ENCODE data around the gene LCOR.
A peak's percentile ranks its signal among the peaks of the same experiment; 100 is the strongest.
"Not testable (repeated sequence)": the region's sequence is repeated elsewhere in the genome, so short reads cannot be mapped to it uniquely, and the experiment has no call there.

Gene LCOR

DNA sequence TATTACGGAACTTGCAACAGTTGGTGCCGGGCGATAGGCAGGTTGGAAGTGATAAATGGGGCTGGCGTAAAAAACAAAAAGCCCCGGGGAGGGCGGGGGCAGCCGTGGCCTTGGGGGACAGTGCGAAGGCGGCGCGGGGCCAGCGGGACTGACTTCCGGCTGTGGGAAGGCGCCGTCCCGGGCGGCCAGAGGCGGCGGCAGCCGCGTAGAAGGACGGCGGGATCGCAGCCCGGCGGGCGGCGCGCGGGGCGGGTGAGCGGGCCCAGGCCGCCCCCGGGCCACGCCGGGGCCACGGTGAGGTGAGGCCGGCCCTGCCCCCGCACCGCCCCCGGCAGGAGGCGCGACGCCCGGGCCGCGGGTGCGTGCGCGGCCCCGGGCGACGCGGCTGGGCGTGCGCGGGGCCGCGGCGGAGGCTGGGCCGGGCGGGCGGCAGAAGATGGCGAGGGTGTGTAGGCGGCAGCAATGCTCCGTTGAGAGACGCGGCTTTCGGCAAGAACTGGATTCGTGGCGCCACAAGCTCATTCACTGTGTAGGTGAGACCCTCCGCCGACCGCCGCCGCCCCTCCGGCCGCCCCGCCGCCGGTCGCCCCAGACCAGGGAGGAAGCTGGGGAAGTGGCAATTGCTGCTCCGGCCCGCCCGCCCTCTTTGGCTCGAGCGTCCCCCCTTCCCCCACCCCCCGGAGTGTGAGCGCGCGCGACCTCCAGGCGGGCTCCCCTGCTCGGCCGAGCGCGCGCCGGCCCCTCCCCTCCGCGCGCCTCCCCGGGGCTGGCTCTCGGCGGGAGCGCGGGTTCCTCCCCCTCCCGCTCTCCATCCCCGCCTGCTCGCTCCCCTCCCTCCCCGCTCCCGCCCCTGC is at the start of gene LCOR:
Gene LCOR (plus strand): TSS at position 432 of the 854 bp plus-strand sequence. CDS start 116,760 bp downstream, outside the sequence.
- H3K27me3 Mint-ChIP-seq: no peaks in the 10 kb centered on the region
- peak within 1 kb of the TSS; percentile 95 for H3K27ac Mint-ChIP-seq (ENCODE audit: low read depth)
- DNase-seq (ENCODE audit: low spot score in 2 of 2): peak; percentile 70 to 75
- H3K4me1 Mint-ChIP-seq: peaks cover 46% of the 10 kb centered on the region
- peaks cover 9% of the 10 kb centered on the region for H3K36me3 Mint-ChIP-seq (ENCODE audit: insufficient read depth)
- H3K9me3 Mint-ChIP-seq: no peaks in the 10 kb centered on the region
- ATAC-seq (replicated peaks; ENCODE audit: extremely low read depth, poor library complexity, severe bottlenecking): peak; percentile 76
- H3K4me3 Mint-ChIP-seq: peak within 1 kb of the TSS; percentile 92

DNA sequence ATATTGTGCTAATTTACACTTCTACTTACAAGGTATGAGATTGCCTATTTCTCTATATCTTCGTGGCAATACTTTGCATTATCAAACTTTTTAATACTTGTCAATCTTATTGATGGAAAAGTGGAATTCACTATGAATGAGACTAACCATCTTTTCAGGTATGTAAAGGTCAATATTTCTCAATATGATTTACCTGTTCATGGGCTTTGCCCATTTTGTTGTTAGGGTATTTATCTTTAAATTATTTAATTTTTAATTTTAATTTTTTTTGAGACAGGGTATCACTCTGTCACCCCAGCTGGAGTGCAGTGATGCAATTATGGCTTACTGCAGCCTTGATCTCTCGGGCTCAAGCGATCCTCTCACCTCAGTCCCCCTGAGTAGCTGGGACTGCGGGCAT is 47.8 kb upstream of the LCOR start:
- no peak overlapping the region for H3K4me3 Mint-ChIP-seq
- no peaks in the 10 kb centered on the region for H3K36me3 Mint-ChIP-seq (ENCODE audit: insufficient read depth)
- H3K27me3 Mint-ChIP-seq: peaks cover 12% of the 10 kb centered on the region
- H3K4me1 Mint-ChIP-seq: no peaks in the 10 kb centered on the region
- H3K27ac Mint-ChIP-seq (ENCODE audit: low read depth): no peak overlapping the region
- H3K9me3 Mint-ChIP-seq: no peaks in the 10 kb centered on the region
- DNase-seq (ENCODE audit: low spot score in 2 of 2) (no peak), ATAC-seq (replicated peaks; ENCODE audit: extremely low read depth, poor library complexity, severe bottlenecking) (no peak)

DNA sequence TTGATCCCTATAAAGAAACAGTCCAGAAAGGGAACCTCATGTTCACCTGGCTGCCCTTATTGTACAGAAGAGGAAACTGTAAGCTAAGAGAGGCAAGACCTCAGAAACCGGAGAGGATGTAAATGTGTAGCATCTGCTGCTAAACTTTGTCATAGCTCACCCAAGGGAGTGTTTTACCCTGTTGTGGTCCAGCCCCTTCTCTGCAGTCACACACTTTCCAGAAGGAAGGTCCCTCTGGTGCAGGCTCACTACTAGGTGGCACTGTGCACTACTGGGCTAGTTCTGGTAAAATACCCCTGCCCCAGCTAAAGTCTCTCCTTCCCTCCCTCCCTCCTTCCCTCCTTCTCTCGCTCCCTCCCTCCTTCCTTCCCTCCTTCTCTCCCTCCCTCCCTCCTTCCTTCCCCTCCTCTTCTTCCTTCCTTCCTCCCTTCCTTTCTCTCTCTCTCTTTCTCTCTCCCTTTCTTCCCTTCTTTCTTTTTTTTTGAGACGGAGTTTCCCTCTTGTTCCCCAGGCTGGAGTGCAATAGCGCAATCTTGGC is 42.5 kb upstream of the LCOR start:
- no peak overlapping the region for H3K4me3 Mint-ChIP-seq
- no peaks in the 10 kb centered on the region for H3K4me1 Mint-ChIP-seq

DNA sequence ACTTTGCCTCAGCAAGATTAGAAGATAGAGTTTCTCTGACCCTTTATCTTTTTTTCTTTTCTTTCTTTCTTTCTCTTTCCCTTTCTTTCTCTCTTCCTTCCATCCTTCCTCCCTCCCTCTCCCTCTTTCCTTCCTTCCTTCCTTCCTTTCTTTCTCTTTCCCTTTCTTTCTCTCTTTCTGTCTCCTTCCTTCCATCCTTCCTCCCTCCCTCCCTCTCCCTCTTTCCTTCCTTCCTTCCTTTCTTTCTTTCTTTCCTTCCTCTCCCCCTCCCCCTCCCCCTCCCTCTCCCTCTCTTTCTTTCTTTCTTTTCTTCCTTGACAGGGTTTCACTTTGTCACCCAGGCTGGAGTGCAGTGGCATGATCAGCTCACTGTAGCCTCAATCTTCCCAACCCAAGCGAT is 40.2 kb upstream of the LCOR start:
- Mint-ChIP-seq H3K4me3 (no peak overlapping the region), H3K36me3 (ENCODE audit: insufficient read depth) (peaks cover 2% of the 10 kb centered on the region), H3K27me3 (peaks cover 34% of the 10 kb centered on the region), H3K9me3 (no peaks in the 10 kb centered on the region), H3K4me1 (no peaks in the 10 kb centered on the region), H3K27ac (ENCODE audit: low read depth) (no peak overlapping the region)
- no peak for ATAC-seq (replicated peaks; ENCODE audit: extremely low read depth, poor library complexity, severe bottlenecking)
- no peak for DNase-seq (ENCODE audit: low spot score in 2 of 2)

More for the DNA sequence above, 42.5 kb upstream of the LCOR start:
- peak; percentile 58 for ATAC-seq (replicated peaks; ENCODE audit: extremely low read depth, poor library complexity, severe bottlenecking)
- peaks cover 39% of the 10 kb centered on the region for H3K27me3 Mint-ChIP-seq
- H3K9me3 Mint-ChIP-seq: no peaks in the 10 kb centered on the region
- DNase-seq (ENCODE audit: low spot score in 2 of 2): no peak
- H3K27ac Mint-ChIP-seq (ENCODE audit: low read depth): no peak overlapping the region
- H3K36me3 Mint-ChIP-seq (ENCODE audit: insufficient read depth): peaks cover 2% of the 10 kb centered on the region

DNA sequence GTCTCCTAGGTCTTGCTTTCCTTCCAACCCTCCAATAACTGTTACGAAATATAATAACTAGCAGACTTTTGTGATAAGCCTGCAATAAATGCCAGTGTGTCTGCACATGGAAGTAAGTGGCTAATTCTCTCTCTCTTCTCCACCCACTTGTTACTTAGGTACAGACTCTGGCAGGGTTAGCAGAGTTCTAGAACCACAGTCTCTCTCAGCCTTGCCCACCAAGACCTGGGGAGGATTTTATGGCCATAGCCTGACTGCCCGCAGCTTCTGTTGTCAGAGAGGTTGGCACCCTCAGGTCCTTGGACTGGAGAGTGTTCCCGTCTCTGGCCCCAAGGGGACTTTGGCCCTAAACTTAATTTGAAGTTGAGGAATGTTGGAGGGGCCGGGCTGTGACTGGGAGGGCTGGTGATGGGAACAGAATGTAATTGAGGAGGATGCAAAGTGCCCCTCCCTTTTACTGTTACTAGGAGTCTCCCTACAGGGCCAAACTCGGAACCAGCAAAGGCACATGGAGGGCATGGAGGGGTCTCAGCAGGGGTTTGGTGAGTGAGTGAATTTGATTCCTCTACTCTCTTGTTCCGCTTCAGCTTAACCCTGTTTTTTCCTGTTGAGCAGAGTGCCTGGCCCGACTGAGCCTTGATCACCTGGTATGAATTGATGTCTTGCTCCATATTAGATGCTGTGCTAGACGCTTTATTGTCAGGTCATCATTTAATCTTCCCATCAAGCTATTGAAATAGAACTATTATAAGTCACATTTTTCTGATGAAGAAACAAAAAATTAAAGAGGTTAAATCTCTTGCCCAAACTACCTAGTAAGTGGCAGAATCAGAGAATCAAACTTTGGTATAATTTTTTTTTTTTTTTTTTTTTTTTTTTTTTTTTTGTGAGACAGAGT is 37.0 kb upstream of the LCOR start:
- DNase-seq (ENCODE audit: low spot score in 2 of 2) (no peak), ATAC-seq (replicated peaks; ENCODE audit: extremely low read depth, poor library complexity, severe bottlenecking) (no peak)
- H3K9me3 Mint-ChIP-seq: no peaks in the 10 kb centered on the region
- no peak overlapping the region for H3K27ac Mint-ChIP-seq (ENCODE audit: low read depth)
- no peak overlapping the region for H3K4me3 Mint-ChIP-seq
- no peaks in the 10 kb centered on the region for H3K36me3 Mint-ChIP-seq (ENCODE audit: insufficient read depth)
- peaks cover 28% of the 10 kb centered on the region for H3K27me3 Mint-ChIP-seq
- H3K4me1 Mint-ChIP-seq: no peaks in the 10 kb centered on the region

DNA sequence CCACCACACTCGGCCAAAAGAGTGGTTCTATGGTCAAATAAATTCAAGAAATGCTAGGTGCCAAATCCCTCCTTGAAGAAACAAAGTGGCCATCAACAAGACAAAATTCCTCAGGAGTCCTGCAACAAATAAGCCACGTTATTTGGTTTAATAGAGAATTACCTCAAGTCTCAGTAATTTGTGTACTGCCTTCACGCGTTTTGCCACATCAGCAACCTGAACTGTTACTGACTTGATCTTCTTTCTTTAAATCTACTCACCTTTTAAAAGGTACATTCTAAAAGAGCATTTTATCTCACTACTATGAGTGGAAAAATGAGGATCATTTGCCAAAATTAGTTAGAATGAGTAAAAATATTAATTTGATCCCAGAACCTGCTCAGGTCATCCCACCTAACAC is 34.6 kb upstream of the LCOR start:
- Mint-ChIP-seq H3K4me3 (no peak overlapping the region), H3K36me3 (ENCODE audit: insufficient read depth) (no peaks in the 10 kb centered on the region), H3K27ac (ENCODE audit: low read depth) (no peak overlapping the region), H3K9me3 (no peaks in the 10 kb centered on the region), H3K27me3 (peaks cover 10% of the 10 kb centered on the region), H3K4me1 (no peaks in the 10 kb centered on the region)
- DNase-seq (ENCODE audit: low spot score in 2 of 2): no peak
- no peak for ATAC-seq (replicated peaks; ENCODE audit: extremely low read depth, poor library complexity, severe bottlenecking)

DNA sequence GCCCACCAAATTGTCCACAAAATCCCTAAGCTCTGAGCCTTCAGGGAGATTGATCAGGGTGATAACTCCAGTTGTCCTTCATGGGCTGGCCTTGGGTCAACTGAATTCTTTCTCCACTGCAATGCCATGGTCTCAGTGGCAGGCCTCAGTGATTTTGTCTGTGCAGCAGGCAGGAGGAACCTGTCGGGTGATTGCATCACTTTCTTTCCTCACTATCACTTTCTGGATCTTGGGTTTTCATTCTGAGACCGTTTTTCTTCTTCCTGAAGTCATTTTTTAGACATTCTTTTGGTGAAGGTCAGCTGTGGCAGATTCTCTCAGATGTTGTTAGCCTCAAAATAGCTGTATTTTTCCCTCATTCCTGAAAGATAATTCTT is 28.8 kb upstream of the LCOR start:
- Mint-ChIP-seq H3K4me3 (no peak overlapping the region), H3K9me3 (no peaks in the 10 kb centered on the region), H3K27me3 (peaks cover 23% of the 10 kb centered on the region), H3K36me3 (ENCODE audit: insufficient read depth) (no peaks in the 10 kb centered on the region), H3K4me1 (no peaks in the 10 kb centered on the region), H3K27ac (ENCODE audit: low read depth) (no peak overlapping the region)
- ATAC-seq (replicated peaks; ENCODE audit: extremely low read depth, poor library complexity, severe bottlenecking) (no peak), DNase-seq (ENCODE audit: low spot score in 2 of 2) (no peak)

DNA sequence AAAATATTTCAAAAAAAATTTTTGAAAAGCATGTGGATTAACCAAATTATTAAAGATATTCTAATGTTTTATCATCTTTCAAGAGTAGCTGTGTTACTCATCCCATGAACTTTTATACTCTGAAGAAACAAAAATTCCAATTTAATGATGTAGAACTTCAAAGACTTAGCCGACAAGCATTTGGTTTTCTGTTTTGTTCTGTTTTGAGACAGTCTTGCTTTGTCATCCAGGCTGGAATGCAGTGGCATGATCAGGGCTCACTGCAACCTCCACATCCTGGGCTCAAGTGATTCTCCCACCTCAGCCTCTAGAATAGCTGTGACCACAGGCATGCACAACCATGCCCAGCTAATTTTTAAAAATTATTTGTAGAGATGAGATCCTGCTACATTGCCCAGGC is 17.8 kb upstream of the LCOR start:
- DNase-seq (ENCODE audit: low spot score in 2 of 2): no peak
- no peak for ATAC-seq (replicated peaks; ENCODE audit: extremely low read depth, poor library complexity, severe bottlenecking)
- H3K27ac Mint-ChIP-seq (ENCODE audit: low read depth): no peak overlapping the region
- H3K36me3 Mint-ChIP-seq (ENCODE audit: insufficient read depth): no peaks in the 10 kb centered on the region
- H3K27me3 Mint-ChIP-seq: peaks cover 38% of the 10 kb centered on the region
- no peak overlapping the region for H3K4me3 Mint-ChIP-seq
- H3K4me1 Mint-ChIP-seq: no peaks in the 10 kb centered on the region
- no peaks in the 10 kb centered on the region for H3K9me3 Mint-ChIP-seq

DNA sequence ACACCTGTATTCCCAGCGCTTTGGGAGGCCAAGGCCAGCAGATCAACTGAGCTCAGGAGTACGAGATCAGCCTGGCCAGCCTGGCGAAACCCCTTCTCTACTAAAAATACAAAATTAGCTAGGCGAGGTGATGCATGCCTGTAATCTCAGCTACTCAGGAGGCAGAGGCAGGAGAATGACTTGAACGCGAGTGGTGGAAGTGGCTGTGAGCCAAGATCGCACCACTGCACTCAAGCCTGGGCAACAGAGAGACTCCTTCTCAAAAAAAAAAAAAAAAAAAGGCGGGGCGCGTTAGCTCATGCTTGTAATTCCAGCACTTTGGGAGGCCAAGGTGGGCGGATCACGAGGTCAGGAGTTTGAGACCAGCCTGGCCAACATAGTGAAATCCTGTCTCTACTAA is 13.1 kb upstream of the LCOR start:
- DNase-seq (ENCODE audit: low spot score in 2 of 2); H3K27me3 Mint-ChIP-seq; H3K27ac Mint-ChIP-seq (ENCODE audit: low read depth); H3K4me3 Mint-ChIP-seq; H3K9me3 Mint-ChIP-seq; H3K4me1 Mint-ChIP-seq; H3K36me3 Mint-ChIP-seq (ENCODE audit: insufficient read depth); ATAC-seq (replicated peaks; ENCODE audit: extremely low read depth, poor library complexity, severe bottlenecking): not testable (repeated sequence)

DNA sequence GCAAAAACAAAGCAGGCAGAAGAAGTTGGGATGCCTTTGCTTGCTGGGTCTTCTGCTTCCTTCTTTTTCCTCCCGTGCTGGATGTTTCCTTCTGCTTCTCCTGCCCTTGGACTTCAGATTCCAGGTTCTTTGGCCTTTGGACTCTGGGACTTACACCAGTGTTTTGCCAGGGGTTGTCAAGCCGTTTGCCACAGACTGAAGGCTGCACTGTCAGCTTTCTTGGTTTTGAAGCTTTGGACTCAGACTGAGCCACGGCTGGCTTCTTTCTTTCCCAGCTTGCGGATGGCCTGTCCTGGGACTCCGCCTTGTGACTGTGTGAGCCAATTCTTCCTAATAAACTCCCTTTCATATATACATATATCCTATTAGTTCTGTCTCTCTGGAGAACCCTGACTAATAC is 11.3 kb upstream of the LCOR start:
- no peaks in the 10 kb centered on the region for H3K27me3 Mint-ChIP-seq
- H3K4me1 Mint-ChIP-seq: no peaks in the 10 kb centered on the region
- DNase-seq (ENCODE audit: low spot score in 2 of 2) (no peak), ATAC-seq (replicated peaks; ENCODE audit: extremely low read depth, poor library complexity, severe bottlenecking) (no peak)
- no peaks in the 10 kb centered on the region for H3K9me3 Mint-ChIP-seq
- H3K27ac Mint-ChIP-seq (ENCODE audit: low read depth): no peak overlapping the region
- H3K4me3 Mint-ChIP-seq: no peak overlapping the region
- no peaks in the 10 kb centered on the region for H3K36me3 Mint-ChIP-seq (ENCODE audit: insufficient read depth)

DNA sequence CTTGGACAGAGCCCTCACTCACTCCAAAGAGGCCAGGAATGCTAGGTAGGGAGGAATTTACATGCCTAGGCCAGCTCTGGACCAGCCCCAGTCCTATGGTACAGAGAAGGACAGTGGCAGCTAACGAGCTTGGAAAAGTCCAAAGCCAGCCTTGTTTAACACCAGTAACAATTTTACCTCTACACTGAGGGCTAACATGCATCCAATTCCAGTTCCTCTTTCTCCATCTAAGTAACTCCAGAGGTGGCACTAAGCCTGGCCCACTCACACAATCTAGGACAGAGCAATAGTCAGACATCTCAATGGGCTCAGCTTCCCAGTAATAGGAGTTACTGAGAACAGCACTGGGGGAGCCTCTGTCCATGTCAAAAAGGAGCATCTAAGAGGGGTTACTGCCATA is 5.7 kb upstream of the LCOR start:
- Mint-ChIP-seq H3K27me3 (no peaks in the 10 kb centered on the region), H3K9me3 (no peaks in the 10 kb centered on the region), H3K27ac (ENCODE audit: low read depth) (no peak overlapping the region), H3K36me3 (ENCODE audit: insufficient read depth) (peaks cover 1% of the 10 kb centered on the region), H3K4me3 (no peak overlapping the region), H3K4me1 (peaks cover 10% of the 10 kb centered on the region)
- no peak for DNase-seq (ENCODE audit: low spot score in 2 of 2)
- ATAC-seq (replicated peaks; ENCODE audit: extremely low read depth, poor library complexity, severe bottlenecking): no peak

DNA sequence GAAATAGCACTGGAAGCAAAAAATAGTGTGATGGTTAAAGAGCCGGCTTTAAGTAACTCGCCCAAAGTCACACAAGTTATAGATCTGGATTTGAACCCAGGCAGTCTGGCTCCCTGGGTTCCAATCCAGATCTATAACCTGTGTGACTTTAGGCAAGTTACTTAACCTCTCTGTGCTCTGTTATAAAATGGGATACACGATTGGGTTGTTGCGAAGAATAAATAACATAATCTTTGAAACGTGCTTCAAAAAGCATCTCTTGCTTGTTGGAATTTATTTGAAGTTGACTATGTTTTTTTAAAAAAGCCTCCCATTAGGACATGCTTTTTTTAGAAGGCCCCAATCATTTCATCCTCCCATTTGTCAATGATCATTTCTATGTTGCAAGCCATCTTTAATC is 3.5 kb upstream of the LCOR start:
- ATAC-seq (replicated peaks; ENCODE audit: extremely low read depth, poor library complexity, severe bottlenecking) (no peak), DNase-seq (ENCODE audit: low spot score in 2 of 2) (no peak)
- Mint-ChIP-seq H3K27ac (ENCODE audit: low read depth) (no peak overlapping the region), H3K4me3 (no peak overlapping the region), H3K9me3 (no peaks in the 10 kb centered on the region), H3K36me3 (ENCODE audit: insufficient read depth) (peaks cover 7% of the 10 kb centered on the region), H3K4me1 (peaks cover 18% of the 10 kb centered on the region), H3K27me3 (no peaks in the 10 kb centered on the region)

All from central memory CD8-positive, alpha-beta T cell (primary cell).